HG03571 (cell line): ENCODE data around the gene MUC2.

Source experiments
- ATAC-seq: cut with Tn5 transposase; IDR thresholded peaks from one replicate; pipeline ENCODE4 v1.9.1; 2021; ENCODE audit not compliant: unreplicated experiment

Gene MUC2

DNA sequence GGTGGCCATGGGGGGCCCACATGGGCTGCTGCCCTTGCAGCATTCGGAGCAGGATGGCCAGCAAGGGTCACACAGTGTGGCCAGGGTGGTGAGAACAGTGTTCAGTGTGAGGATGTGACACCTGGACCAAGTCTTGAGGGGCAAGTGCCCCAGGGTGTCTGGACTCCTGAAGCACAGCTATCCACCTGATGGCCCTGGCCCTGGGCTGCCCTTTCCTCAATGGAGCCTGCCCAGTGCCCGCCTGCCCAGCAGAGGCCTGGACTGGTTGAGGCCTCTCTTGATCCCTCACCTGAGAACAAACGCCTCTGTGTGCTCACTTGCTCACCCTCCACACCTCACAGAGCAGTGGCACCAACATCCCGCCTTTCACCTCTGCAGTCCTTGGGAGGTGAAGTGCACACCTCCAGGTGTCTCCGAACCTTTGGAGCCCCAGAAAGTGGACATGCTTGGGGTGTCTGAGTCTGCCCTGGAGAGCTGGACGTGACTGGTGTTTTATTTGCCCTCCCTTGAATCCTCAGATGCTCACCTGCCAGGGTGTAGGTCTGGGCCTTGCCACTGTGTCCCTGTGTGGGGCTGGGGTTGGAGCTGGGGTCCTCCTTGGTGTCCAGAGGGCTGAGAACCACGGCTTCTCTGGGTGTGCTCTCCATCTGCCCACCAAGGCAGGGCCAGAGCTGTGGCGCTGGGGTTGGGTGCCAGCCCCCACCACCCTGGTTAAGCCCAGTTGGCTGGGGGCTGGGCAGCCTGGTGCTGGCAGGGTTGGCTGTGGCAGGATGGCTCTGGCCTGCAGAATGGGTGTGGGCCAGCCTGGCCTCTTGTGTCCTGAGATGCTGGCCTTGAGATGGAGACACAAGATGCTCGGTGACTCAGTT lies 3.8 kb upstream of the MUC2 start:
- no peak for ATAC-seq

DNA sequence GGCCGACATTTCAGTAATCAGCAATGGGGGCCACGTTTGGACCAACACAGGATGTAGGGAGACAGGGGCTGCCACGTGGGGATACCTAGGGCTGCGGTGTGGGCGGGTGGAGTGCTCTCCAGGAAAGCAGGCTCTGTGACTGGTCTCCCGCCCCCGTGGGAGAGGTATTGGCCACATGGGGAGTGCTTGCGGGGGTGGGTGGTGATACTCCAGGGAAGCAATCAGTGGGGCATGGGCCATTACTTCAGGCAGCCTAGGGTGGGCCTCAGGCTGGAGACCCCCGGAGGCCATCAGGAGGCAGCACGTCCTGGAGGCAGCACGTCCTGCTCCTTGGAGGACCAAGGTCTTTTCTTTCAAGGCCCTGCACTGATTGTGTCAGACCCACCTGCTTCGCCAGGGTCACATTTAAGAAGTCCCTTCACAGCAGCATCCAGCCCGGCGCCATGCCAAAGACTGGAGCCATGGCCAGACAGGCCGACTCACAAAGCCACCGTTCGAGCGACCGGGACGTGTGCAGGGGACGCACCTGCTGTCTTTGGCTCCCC lies 3.0 kb upstream of the MUC2 start:
- ATAC-seq: no peak

DNA sequence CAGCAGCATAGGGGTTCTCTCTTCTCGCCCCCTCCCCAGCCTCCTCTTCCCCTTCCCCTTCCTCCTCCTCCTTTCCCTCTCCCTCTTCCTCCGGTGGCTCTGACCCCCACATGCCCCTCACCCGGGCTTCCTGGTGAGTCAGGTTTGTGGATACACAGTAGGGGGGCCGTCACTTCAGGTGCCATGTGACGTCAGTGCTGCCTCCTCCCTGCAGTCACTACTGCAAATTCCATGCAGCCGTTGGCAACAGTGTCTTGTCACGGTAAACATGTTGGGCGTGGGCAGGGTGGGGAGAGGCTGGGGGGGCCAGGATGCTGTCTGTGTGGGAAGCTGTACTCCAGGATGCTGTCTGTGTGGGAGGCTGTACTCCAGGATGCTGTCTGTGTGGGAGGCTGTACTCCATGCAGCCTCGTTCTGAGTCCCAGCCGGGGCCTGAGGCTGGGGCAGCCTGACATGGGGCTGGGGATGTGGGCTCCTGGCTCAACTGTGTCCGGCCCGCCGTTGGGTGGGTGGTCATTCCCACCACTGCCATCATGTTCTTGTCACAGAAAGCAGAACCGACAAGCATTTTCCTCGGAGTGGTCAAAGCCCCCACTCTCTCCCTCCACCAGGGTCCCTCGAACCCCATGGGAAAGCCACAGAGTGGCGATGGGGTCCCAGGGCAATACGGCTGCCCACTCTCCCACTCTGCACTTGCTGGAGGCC lies 2.4 kb upstream of the MUC2 start:
- ATAC-seq: no peak

DNA sequence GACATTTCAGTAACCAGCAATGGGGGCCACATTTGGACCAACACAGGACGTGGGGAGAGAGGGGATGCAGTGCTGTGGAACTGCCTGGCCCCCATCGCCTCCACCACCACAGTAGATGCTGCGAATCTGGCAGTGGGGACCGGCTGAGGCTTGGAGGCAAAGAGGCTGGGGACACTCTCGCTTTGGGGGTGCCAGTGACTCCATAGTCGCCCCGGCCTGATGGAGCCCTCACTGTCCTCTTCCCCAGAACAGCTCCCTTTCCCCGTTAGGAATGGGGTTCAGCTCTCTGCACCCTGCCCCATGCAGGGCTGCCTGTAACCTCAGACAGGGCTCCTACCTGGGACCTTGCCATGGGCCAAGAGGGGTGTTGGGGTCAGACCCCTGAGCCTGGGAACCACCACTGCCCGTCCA lies 1.8 kb upstream of the MUC2 start:
- no peak for ATAC-seq

DNA sequence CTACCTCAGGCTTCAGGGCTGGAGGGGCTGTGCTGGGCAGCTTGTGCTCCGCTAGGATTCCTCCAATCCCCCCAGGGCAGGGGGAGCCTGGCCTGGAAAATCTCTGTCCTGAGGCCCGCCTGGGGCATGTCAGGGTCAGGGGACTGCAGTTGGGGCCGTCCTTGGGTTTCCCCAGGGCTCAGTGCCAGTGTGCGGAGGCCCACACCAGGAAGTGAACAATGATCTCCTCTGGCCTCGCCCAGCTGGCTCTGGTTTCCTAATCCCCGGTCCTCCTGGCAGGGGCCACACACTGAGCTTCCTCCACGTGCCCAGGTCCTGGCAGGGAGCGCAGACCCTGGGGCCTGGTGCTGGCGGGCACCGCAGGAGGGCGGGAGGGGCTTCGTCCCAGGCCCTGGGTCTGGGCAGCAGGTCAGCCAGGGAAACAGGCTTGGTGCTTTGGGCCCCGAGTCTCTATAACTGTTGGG lies 1.4 kb upstream of the MUC2 start:
- no peak for ATAC-seq

DNA sequence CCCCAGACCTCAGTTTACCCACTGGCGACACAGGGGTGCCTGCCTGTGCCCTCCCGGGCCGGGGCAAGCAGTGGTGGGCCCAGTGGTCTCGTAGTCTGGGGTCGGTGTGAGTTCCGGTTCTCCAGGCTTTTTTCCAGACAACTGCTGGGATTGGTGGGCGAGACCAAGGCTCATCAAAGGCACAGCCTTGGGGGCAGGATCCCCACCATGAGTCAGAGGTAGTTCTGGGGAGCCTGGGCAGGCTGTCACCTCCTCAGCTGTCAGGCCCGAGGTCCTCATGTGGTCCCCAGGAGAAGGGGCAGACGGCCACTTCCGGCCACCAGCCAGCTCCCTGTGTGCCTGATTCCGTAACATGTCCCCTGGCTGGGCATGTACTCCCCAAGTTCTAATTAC lies 827 bp upstream of the MUC2 start:
- no peak for ATAC-seq

DNA sequence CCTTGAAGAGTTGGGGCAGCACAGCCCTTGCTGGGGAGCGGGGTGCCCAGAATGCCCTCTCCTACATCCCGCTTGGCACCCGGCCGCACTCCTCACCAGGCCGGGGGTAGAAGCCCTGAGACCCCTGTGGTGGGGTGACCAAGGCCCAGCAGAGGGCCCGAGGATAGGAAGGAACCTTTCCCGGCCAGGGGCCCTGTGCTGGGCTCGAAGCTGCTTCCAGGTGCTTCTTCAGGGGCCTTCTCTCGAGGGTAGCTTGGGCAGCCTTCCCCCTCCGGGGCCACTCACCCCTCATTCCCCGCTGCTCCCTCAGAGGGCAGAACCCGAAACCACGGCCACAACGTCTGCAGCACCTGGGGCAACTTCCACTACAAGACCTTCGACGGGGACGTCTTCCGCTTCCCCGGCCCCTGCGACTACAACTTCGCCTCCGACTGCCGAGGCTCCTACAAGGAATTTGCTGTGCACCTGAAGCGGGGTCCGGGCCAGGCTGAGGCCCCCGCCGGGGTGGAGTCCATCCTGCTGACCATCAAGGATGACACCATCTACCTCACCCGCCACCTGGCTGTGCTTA lies 752 bp downstream of the MUC2 start:
- no peak for ATAC-seq

DNA sequence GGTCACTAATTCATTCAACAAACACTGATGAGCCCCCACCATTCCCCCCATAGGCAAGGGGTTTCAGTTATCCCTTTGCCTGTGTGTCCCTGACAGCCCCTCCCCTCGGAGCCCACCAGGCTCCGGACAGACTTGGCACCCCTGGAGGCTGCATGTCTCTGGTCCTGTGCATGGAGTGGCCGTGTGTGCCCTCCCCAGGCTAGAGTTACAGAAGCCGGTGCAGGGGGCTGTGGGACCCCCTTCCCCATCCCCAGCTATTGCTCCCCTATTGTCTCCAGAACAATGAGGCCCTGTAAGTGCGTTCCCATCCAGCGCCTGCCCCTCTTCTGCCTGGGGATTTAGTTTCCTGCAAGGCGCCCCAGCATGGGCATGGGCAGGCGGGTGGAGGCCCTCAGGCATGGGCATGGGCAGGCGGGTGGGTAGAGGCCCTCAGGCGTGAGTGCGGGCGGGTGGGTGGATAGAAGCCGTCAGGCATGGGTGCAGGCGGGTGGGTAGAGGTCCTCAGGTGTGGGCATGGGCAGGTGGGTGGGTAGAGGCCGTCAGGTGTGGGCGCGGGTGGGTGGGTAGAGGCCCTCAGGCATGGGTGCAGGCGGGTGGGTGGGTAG lies 1.5 kb downstream of the MUC2 start:
- ATAC-seq: no peak

DNA sequence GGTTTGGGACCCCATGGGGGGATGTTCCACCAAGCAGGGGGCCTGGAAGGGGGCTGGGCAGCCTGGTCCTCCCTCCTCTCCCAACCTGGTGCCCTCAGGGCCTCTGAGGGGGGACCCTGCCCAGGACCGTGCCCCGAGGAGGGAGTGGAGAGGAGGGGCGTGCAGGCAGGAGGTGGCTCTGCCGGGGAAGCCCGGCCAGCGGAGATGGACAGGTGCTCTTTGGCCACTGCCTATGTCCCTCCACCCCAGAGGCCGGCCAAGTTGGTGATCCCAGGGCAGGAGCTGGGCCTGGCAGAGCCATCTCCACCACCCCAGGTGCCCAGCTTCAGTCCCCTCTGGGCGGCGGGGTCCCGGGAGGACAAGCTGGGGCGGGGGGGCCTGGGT lies 2.4 kb downstream of the MUC2 start:
- ATAC-seq: no peak

DNA sequence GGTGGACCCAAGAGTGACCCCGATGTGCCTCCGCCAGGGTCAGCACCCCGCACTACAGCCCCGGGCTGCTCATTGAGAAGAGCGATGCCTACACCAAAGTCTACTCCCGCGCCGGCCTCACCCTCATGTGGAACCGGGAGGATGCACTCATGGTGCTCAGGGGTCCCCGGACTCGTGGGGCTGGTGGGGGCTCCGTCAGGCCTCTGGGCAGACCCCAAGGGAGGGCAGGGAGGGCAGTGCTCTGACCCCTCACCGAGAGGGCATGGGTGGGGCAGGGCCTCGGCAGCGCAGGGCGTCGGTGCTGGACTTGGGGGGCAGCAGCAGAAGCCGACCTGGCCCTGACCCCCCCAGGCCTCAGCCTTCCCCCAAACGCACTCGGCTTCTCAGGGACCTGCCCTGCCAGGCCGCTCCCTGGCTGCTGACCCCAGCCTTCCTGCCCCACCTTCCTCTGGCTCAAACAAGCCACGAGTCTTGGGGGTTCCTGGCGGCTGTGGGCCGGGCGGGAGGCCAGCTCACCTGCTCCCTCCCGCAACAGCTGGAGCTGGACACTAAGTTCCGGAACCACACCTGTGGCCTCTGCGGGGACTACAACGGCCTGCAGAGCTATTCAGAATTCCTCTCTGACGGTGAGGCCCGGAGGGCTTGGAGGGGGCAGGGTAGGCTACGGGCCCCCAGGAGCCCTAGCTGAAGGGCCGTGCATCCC lies 2.9 kb downstream of the MUC2 start:
- no peak for ATAC-seq

DNA sequence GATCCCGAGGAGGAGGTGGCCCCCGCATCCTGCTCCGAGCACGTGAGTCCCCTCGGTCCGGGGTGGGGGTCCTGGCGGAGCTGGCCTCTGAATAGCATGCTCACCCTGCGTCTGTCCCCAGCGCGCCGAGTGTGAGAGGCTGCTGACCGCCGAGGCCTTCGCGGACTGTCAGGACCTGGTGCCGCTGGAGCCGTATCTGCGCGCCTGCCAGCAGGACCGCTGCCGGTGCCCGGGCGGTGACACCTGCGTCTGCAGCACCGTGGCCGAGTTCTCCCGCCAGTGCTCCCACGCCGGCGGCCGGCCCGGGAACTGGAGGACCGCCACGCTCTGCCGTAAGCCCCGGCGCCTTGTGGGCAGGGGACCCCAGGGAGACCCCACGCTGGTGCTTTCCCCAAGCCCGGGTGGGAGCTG lies 3.5 kb downstream of the MUC2 start:
- no peak for ATAC-seq

DNA sequence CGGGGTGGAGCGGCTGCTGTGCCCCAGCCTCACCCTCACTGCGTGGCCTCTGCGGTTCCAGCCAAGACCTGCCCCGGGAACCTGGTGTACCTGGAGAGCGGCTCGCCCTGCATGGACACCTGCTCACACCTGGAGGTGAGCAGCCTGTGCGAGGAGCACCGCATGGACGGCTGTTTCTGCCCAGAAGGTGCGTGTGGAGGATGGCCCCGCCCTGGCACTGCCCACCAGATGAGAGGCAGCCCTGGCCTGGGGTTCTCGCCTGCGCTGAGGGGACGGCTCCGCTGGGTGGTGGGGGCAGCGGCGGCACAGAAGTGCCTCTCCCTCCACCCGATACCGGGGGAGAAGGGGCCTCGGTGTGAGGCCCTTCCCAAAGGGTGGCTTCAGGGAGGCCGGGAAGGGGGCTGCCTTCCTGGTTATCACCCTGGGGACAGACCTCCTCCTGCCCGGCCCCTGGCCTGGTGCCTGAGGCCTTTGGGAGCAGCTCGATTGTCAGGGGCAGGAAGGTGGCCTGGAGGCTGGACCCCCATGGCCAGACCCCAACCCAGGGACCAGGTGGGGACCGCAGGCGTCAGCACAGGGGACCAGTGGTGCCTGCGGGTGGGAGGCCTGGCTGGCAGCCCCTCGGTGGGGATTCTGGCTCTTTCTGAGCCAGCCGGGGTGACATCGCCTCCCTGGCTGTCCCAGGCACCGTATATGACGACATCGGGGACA lies 7.1 kb downstream of the MUC2 start:
- ATAC-seq: no peak

DNA sequence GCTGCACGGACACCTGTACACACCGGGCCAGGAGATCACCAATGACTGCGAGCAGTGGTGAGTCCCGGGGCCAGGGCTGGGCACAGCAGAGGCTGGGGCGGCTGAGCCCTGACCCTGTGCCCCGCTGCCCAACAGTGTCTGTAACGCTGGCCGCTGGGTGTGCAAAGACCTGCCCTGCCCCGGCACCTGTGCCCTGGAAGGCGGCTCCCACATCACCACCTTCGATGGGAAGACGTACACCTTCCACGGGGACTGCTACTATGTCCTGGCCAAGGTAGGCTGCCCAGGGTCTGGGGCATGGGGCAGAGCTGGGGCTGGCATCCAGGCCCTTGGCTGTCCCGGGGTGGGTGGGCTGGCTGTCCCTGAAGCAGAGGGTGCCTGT lies 7.7 kb downstream of the MUC2 start:
- no peak for ATAC-seq

DNA sequence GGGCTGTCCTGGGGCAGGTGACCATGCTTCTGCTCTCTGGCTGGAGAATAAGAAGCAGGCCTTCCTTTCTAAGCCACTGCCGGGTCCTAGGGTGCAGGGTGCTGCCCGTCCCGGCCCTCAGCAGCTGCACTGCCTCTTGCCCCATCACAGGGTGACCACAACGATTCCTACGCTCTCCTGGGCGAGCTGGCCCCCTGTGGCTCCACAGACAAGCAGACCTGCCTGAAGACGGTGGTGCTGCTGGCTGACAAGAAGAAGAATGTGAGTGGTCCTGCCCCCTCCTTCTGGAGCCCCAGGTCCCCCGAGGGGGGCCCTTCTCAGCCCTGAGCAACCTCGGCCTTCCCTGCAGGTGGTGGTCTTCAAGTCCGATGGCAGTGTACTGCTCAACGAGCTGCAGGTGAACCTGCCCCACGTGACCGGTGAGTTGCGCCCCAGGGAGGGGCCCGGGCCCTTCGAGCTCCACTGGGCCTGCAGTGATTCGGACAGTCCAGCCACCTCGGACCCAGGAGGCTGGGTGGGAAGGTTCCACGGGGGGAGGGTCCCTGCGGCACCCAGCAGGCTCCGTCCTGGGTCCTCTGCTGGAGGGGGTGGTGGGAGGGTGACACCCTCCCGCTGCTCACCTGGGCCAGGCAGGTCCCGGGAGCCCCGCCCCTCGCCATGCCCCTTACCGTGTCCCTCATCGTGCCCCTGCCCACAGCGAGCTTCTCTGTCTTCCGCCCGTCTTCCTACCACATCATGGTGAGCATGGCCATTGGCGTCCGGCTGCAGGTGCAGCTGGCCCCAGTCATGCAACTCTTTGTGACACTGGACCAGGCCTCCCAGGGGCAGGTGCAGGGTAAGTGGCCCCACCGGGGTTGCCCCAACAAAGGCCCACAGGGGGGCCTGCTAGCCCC lies 8.3 kb downstream of the MUC2 start:
- no peak for ATAC-seq

DNA sequence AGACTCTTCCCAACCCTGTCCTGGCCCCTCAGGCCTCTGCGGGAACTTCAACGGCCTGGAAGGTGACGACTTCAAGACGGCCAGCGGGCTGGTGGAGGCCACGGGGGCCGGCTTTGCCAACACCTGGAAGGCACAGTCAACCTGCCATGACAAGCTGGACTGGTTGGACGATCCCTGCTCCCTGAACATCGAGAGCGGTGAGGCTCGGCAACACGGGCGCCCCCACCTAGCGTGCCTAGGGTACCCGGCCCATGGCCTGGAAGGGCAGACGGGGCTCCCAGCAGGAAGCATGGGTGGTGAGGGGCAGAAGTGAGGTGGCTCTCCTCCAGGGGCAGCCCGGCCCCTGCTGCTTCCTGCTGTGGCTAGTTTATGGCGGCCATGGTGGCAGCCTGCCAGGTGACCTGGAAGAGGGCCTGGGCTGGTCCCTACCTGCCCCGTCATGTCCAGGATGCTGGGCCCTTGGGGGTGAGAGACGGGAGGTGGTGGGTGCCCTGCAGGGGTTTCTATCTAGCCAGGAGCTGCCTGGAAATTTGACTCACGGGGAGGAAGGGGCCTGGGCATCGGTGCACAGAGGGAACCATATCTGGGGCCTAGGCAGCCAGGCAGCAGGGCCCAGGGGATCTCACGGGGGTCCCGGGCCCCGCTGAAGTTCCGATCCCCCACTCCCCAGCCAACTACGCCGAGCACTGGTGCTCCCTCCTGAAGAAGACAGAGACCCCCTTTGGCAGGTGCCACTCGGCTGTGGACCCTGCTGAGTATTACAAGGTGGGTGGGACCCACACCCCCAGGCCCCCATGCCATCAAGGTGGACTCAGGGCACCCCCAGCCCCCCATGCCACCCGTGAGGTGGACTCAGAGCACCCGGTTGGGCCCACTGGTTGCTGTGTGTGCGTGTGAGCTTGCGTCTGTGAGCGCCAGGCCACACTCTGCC lies 9.2 kb downstream of the MUC2 start:
- ATAC-seq: no peak

DNA sequence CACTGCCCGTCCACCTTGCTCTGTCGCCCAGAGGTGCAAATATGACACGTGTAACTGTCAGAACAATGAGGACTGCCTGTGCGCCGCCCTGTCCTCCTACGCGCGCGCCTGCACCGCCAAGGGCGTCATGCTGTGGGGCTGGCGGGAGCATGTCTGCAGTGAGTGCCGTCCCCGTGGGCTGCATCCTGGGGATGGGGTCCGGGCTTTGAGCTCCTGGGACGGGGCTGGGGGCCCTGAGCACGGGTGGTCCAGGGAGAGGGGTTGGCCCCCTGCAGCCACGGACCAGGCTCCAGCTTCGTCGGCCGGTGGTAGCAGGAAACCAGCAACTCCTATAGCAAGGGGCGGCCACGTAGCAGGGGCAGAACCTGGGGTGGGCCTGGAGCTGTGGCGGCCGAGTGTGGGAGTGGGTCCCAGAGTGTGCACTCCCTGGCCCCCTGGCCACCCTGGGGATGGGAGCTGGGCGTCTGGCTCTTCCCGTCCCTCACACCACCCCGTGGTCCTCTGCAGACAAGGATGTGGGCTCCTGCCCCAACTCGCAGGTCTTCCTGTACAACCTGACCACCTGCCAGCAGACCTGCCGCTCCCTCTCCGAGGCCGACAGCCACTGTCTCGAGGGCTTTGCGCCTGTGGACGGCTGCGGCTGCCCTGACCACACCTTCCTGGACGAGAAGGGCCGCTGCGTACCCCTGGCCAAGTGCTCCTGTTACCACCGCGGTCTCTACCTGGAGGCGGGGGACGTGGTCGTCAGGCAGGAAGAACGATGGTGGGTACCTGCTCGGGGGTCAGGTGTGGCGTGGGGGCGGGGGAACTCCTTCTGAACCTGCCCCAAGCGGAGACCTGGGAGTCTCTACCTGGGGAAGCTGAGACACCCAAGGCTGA lies 10.1 kb downstream of the MUC2 start:
- no peak for ATAC-seq
